SU-DHL-6 (cell line): ENCODE results near the gene CHCHD1.

Experiments used
- H2AFZ ChIP-seq: fragments of 200-600 bp; sonication (generic); 2 replicates; pipeline ENCODE4 v1.6.1; 2014; ENCODE audit warnings: low read depth, mild to moderate bottlenecking, moderate library complexity, mixed read lengths, antibody characterized with exemption, low read length; ENCODE audit not compliant: severe bottlenecking
- H3F3A ChIP-seq: fragments of 200-600 bp; shearing (Covaris generic); 2 replicates; pipeline ENCODE4 v1.6.0; 2016; ENCODE audit warnings: antibody characterized with exemption, mild to moderate bottlenecking; ENCODE audit not compliant: insufficient read depth
- H3K27ac ChIP-seq: fragments of 200-600 bp; sonication (generic); 2 replicates; pipeline ENCODE4 v1.5.1; 2016; ENCODE audit warnings: low read depth, mild to moderate bottlenecking, low read length, moderate library complexity, mixed read lengths
- H3K27me3 ChIP-seq: fragments of 200-600 bp; sonication (generic), shearing (Covaris generic); 2 replicates; pipeline ENCODE4 v1.6.0; 2014; ENCODE audit warnings: mild to moderate bottlenecking, low read length
- H3K36me3 ChIP-seq: fragments of 200-600 bp; sonication (generic); 2 replicates; pipeline ENCODE4 v1.6.1; 2014; ENCODE audit warnings: mild to moderate bottlenecking, low read length, mixed read lengths
- H3K4me2 ChIP-seq: fragments of 300-600, 200-600 bp; shearing (Covaris generic), sonication (generic); 2 replicates; pipeline ENCODE4 v1.6.0; 2014; ENCODE audit warnings: low read length, low read depth, mild to moderate bottlenecking; ENCODE audit not compliant: poor library complexity, severe bottlenecking
- H3K4me3 ChIP-seq: fragments of 200-600 bp; sonication (generic); 2 replicates; pipeline ENCODE4 v1.5.1; 2014; ENCODE audit warnings: antibody characterized with exemption, low read length, mild to moderate bottlenecking, mixed read lengths; ENCODE audit not compliant: insufficient read depth, poor library complexity, severe bottlenecking
- H3K79me2 ChIP-seq: fragments of 200-600 bp; sonication (generic); 2 replicates; pipeline ENCODE4 v1.6.1; 2014; ENCODE audit warnings: mild to moderate bottlenecking, low read length, moderate library complexity; ENCODE audit not compliant: insufficient read depth
- H3K9ac ChIP-seq: fragments of 200-600 bp; sonication (generic); 2 replicates; pipeline ENCODE4 v1.7.0; 2014; ENCODE audit warnings: mild to moderate bottlenecking, low read length
- H3K9me2 ChIP-seq: fragments of 200-600 bp; sonication (generic); replicated peaks from 2 replicates; pipeline ENCODE4 v1.6.1; 2014; ENCODE audit warnings: low read length; ENCODE audit not compliant: insufficient read depth
- H3K9me3 ChIP-seq: fragments of 200-600 bp; sonication (generic); 2 replicates; pipeline ENCODE4 v1.6.1; 2014; ENCODE audit warnings: low read length, mixed read lengths; ENCODE audit not compliant: insufficient read depth
- H4K20me1 ChIP-seq: fragments of 200-600 bp; sonication (generic); 2 replicates; pipeline ENCODE4 v1.6.1; 2014; ENCODE audit warnings: low read depth, mild to moderate bottlenecking, antibody characterized with exemption, low read length, moderate library complexity, mixed read lengths
- CTCF ChIP-seq: fragments of 200-600 bp; sonication (generic); IDR thresholded peaks from one replicate; pipeline ENCODE4 v1.5.1; 2017; ENCODE audit warnings: antibody characterized with exemption, mild to moderate bottlenecking, low read length, moderate library complexity; ENCODE audit not compliant: insufficient read depth, poor library complexity, severe bottlenecking
- EZH2phosphoT487 ChIP-seq: fragments of 200-600 bp; sonication (generic), shearing (Covaris generic); conservative IDR thresholded peaks from 2 replicates; pipeline ENCODE4 v1.6.1; 2018; ENCODE audit warnings: mild to moderate bottlenecking, antibody characterized with exemption, low read length, moderate library complexity, mixed read lengths

Gene CHCHD1

DNA sequence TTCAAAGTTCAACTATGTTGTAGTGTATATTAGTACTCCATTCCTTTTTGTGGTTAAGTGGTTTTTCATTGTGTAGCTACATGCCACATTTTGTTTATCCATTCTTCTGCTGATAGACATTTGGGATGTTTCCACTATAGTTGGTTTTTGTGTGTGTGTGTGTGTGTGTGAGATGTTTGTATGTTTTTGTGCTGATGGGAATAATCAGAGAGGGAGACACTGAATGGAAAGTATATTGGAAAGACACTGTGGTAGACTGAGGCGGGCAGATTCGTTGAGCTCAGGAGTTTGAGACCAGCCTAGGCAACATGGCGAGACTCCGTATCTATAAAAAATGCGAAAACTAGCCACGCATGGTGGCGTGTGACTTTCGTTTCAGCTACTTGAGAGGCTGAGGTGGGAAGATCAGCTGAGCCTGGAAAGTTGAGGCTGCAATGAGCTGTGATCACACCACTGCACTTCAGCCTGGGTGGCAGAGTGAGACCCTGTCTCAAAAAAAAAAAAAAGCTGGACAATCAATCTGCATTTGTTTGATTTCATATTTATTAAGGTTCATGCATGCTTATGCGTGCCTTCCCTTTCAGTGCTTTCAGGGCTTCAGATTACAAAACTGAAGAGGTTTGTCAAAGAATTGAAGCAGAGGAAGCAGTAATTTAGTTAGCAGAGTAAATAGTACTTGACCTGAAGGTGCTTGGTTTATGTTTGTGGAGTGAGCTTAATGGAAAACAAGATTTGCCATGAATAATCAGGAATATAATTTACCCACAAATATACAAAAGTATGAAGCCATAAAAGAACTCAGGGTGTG lies 22.9 kb upstream of the CHCHD1 start:
- Histone ChIP-seq H3K9me2 (no peaks in the 10 kb centered on the region), H2AFZ (no peak overlapping the region), H4K20me1 (no peaks in the 10 kb centered on the region), H3K36me3 (no peaks in the 10 kb centered on the region), H3K4me3 (no peak overlapping the region), H3K27me3 (no peaks in the 10 kb centered on the region), H3F3A (no peaks in the 10 kb centered on the region), H3K27ac (no peak overlapping the region), H3K9me3 (no peaks in the 10 kb centered on the region), H3K4me2 (no peak overlapping the region), H3K9ac (no peak overlapping the region), H3K79me2 (no peaks in the 10 kb centered on the region)
- no peak for TF ChIP-seq CTCF
- TF ChIP-seq EZH2phosphoT487, result no peak

- Histone ChIP-seq H3K4me2 (no peak overlapping the region), H3K9ac (no peak overlapping the region), H3F3A (no peaks in the 10 kb centered on the region), H4K20me1 (no peaks in the 10 kb centered on the region), H3K9me2 (no peaks in the 10 kb centered on the region), H3K79me2 (no peaks in the 10 kb centered on the region), H3K4me3 (no peak overlapping the region), H2AFZ (no peak overlapping the region), H3K27me3 (no peaks in the 10 kb centered on the region), H3K9me3 (no peaks in the 10 kb centered on the region), H3K27ac (no peak overlapping the region), H3K36me3 (no peaks in the 10 kb centered on the region)
- TF ChIP-seq CTCF (no peak), EZH2phosphoT487 (no peak)
Measured at GRCh38 chr10:73759512-73760115, 22.2 kb upstream of the CHCHD1 start.

DNA sequence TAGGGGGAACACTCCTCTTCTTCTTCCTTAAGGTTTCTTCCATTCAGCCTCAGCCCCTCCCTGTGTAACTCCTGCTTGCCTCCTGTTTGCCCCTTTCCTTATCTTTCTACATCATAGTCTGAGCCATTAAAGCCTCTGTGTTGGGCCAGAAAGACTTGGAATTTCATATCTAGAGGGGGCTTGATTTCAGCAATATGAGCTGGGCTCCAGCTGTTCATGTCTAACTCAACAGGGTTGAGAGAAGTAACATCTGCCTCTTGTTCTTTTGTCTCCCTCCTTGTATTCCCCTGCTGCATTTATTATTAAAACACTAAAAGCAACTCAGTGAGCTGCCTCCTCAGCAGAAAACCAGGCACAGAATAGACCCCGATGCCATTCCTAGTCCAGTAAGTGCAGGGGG lies 20.1 kb upstream of the CHCHD1 start:
- Histone ChIP-seq H3K27ac (no peak overlapping the region), H3K9me2 (no peaks in the 10 kb centered on the region), H3F3A (no peaks in the 10 kb centered on the region), H3K79me2 (no peaks in the 10 kb centered on the region), H2AFZ (no peak overlapping the region), H3K9ac (no peak overlapping the region), H3K4me3 (no peak overlapping the region), H3K9me3 (no peaks in the 10 kb centered on the region), H3K27me3 (no peaks in the 10 kb centered on the region), H4K20me1 (no peaks in the 10 kb centered on the region), H3K36me3 (no peaks in the 10 kb centered on the region), H3K4me2 (no peak overlapping the region)
- TF ChIP-seq CTCF, result no peak
- TF ChIP-seq EZH2phosphoT487, result no peak
